Measurements from ENCODE around the gene GNG12. TPM values are rescaled to one million over a fixed set of nuclear protein-coding genes. Genes with fewer than 3 reads are reported as not detected.

GNG12 gene
- total RNA-seq, 2 donors from 2014 or later: 77.1 to 131 TPM

DNA sequence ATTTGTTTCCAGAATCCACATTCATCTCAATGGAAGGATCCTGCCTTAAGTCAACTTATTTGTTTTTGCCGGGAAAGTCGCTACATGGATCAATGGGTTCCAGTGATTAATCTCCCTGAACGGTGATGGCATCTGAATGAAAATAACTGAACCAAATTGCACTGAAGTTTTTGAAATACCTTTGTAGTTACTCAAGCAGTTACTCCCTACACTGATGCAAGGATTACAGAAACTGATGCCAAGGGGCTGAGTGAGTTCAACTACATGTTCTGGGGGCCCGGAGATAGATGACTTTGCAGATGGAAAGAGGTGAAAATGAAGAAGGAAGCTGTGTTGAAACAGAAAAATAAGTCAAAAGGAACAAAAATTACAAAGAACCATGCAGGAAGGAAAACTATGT lies 145.6 kb downstream of the GNG12 start:
- Histone ChIP-seq H3K4me1 (peaks cover 9% of the 10 kb centered on the region), H3K27me3 (no peaks in the 10 kb centered on the region), H3K27ac (no peak overlapping the region), H3K36me3 (no peaks in the 10 kb centered on the region), H3K9me3 (no peaks in the 10 kb centered on the region), H3K9ac (ENCODE audit: low read depth in 2 of 2, low read length in 2 of 2) (no peak overlapping the region), H3K4me3 (no peak overlapping the region)
- TF ChIP-seq, protein P1, sequence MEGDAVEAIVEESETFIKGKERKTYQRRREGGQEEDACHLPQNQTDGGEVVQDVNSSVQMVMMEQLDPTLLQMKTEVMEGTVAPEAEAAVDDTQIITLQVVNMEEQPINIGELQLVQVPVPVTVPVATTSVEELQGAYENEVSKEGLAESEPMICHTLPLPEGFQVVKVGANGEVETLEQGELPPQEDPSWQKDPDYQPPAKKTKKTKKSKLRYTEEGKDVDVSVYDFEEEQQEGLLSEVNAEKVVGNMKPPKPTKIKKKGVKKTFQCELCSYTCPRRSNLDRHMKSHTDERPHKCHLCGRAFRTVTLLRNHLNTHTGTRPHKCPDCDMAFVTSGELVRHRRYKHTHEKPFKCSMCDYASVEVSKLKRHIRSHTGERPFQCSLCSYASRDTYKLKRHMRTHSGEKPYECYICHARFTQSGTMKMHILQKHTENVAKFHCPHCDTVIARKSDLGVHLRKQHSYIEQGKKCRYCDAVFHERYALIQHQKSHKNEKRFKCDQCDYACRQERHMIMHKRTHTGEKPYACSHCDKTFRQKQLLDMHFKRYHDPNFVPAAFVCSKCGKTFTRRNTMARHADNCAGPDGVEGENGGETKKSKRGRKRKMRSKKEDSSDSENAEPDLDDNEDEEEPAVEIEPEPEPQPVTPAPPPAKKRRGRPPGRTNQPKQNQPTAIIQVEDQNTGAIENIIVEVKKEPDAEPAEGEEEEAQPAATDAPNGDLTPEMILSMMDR (IDR thresholded peaks at IDR 0.05): no peak
- intact Hi-C loops (cut with DNase I): loop anchor here (5.0 to 10.0 kb wide), 3 partner anchors 70 to 153 kb away; no protein-coding TSS in a partner anchor
- no peak for DNase-seq

DNA sequence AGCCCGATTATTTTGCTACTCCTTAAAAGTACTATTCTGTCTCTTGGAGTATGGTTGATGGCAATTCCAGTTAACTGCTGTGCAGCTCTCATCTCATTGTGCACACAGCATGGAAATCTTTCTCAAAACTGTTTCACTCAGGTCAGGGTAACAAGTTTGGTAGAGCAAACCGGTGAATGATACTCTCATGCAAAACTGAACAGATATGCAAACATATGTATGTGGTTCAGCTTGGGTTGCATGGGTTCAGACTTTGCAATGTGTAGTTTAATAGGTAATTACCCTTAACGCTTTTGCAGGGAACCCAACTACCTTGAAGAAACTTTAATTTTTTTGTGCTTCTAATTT lies 146.1 kb downstream of the GNG12 start:
- Histone ChIP-seq H3K27me3 (no peaks in the 10 kb centered on the region), H3K36me3 (no peaks in the 10 kb centered on the region), H3K27ac (peak overlapping the region; percentile 92), H3K4me3 (peak overlapping the region; percentile 72), H3K9me3 (no peaks in the 10 kb centered on the region), H3K9ac (ENCODE audit: low read depth in 2 of 2, low read length in 2 of 2) (peak overlapping the region in 1 of 2 donors; percentile 95), H3K4me1 (peaks cover 9% of the 10 kb centered on the region)
- DNase-seq: no peak
- intact Hi-C loops (cut with DNase I): loop anchor here (5.0 to 10.0 kb wide), 3 partner anchors 70 to 152 kb away; no protein-coding TSS in a partner anchor
- TF ChIP-seq, protein P1 (IDR thresholded peaks at IDR 0.05): no peak

DNA sequence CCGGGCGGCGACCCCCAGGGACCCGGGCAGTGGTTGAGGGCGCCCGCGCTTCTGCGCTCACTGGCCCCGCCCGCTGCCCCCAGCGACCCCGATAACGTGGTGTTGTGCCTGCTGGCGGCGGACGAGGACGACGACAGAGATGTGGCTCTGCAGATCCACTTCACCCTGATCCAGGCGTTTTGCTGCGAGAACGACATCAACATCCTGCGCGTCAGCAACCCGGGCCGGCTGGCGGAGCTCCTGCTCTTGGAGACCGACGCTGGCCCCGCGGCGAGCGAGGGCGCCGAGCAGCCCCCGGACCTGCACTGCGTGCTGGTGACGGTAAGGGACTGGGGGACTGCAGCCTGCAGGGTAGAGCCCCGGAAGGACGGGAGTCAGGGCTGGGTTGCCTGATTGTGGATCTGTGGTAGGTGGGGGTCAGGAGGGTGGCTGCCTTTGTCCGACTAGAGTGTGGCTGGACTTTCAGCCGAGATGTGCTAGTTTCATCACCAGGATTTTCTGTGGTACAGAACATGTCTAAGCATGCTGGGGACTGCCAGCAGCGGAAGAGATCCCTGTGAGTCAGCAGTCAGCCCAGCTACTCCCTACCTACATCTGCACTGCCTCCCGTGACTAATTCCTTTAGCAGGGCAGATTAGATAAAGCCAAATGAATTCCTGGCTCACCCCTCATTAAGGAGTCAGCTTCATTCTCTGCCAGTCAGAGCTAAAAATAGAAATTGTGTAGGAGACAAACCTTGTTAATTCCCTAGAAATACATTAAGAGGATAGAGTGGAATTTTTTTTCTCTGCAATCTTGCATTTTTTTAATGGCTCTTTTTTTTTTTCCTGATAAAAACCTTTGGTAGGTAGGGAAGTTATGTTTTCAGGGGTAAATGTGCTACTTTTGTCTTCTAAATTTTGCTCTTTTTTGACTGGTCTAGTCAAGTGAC lies 146.7 kb downstream of the GNG12 start:
- no peaks in the 10 kb centered on the region for H3K36me3 ChIP-seq
- H3K27me3 ChIP-seq: no peaks in the 10 kb centered on the region
- peak overlapping the region; percentile 91 to 95 for H3K9ac ChIP-seq (ENCODE audit: low read depth in 2 of 2, low read length in 2 of 2)
- H3K27ac ChIP-seq: peak overlapping the region; percentile 92
- intact Hi-C loops (cut with DNase I): loop anchor here (5.0 to 10.0 kb wide), 3 partner anchors 71 to 152 kb away; no protein-coding TSS in a partner anchor
- peak; percentile 76 for DNase-seq
- TF ChIP-seq, protein P1 (IDR thresholded peaks at IDR 0.05): no peak
- no peaks in the 10 kb centered on the region for H3K9me3 ChIP-seq
- H3K4me3 ChIP-seq: peak overlapping the region; percentile 72
- peaks cover 9% of the 10 kb centered on the region for H3K4me1 ChIP-seq

DNA sequence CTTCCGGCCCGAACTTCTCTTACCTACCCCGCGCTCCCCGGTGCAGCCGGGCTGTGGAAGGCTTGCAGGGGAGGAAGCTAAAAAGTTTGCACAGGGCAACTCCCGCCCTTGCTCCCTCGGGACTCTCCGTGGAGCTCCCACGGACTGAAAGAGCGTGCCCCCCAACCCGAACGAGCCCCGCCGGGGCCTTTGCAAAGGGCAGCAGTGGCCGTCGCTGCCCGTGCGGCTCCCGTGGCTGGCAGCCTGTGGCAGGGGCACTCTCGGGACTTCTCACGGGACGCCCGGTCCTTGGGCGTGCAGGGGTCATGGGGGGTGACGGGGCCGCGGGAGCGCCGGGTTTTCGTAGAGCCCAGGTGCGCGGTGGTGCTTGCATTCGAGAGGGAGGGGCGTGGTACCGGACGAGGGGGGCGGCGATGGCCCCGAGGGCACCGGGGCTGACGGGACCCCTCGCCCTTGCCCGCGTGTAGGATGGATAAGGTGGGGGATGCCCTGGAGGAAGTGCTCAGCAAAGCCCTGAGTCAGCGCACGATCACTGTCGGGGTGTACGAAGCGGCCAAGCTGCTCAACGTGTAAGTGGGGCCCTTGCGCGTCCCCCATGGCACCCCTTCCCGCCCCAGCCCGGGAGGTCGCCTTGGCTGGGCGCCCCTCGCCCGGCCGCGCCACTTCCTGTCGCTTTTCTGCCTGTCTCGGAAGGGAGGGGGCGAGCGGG lies 147.6 kb downstream of the GNG12 start:
- intact Hi-C loops (cut with DNase I): loop anchor here (5.0 to 10.0 kb wide), 3 partner anchors 72 to 151 kb away; no protein-coding TSS in a partner anchor
- Histone ChIP-seq H3K27ac (peak overlapping the region; percentile 92), H3K4me3 (peak overlapping the region; percentile 72)

More for the DNA sequence above, 147.6 kb downstream of the GNG12 start:
- no peaks in the 10 kb centered on the region for H3K27me3 ChIP-seq
- TF ChIP-seq, protein P1 (IDR thresholded peaks at IDR 0.05): no peak
- H3K9me3 ChIP-seq: no peaks in the 10 kb centered on the region
- DNase-seq: peak; percentile 51
- H3K9ac ChIP-seq (ENCODE audit: low read depth in 2 of 2, low read length in 2 of 2): peak overlapping the region; percentile 91 to 95
- no peaks in the 10 kb centered on the region for H3K36me3 ChIP-seq
- H3K4me1 ChIP-seq: peaks cover 9% of the 10 kb centered on the region
